Transverse colon (tissue), 4 donors: ENCODE results near the gene NFIA. TPM values are rescaled to one million over a fixed set of nuclear protein-coding genes. Genes with fewer than 3 reads are reported as not detected.
A peak's percentile ranks its signal among the peaks of the same experiment; 100 is the strongest.

Experiments used
- DNase-seq: peaks from one replicate; pipeline ENCODE4 v3.0.0-alpha.2; 2019
- H3K27ac ChIP-seq, 4 donors: fragments of 200-600 bp; sonication (generic); 2 replicates each; pipeline ENCODE4 v1.5.1; 2016 to 2018; ENCODE audit warnings: inconsistent platforms in 4 of 4
- H3K27me3 ChIP-seq: fragments of 200-600 bp; sonication (generic); 2 replicates; pipeline ENCODE4 v1.5.1; 2017; ENCODE audit warnings: inconsistent platforms
- H3K36me3 ChIP-seq, 4 donors: fragments of 200-600 bp; sonication (generic); 2 replicates each; pipeline ENCODE4 v1.5.1; 2017 to 2019; ENCODE audit warnings: inconsistent platforms in 4 of 4
- H3K4me1 ChIP-seq, 4 donors: fragments of 200-600 bp; sonication (generic); 2 replicates each; pipeline ENCODE4 v1.5.1; 2017 to 2020; ENCODE audit warnings: inconsistent platforms in 4 of 4
- H3K4me3 ChIP-seq, 4 donors: fragments of 200-600 bp; sonication (generic); 1 replicate in 1 of 4; 2 replicates in 3 of 4; pipeline versions ENCODE4 v1.5.1 to v1.6.1; 2017 to 2019; ENCODE audit warnings: inconsistent platforms in 4 of 4
- H3K9me3 ChIP-seq, 2 donors: fragments of 200-600 bp; sonication (generic); 2 replicates each; pipeline ENCODE4 v1.5.1; 2017 to 2019; ENCODE audit warnings: inconsistent platforms in 2 of 2
- CTCF ChIP-seq, 5 experiments: fragments of 200-600 bp in 3 of 5; fragments of 450-650 bp in 2 of 5; sonication (generic) in 3 of 5; IDR thresholded peaks; 1 replicate in 2 of 5; 2 replicates in 3 of 5; pipeline ENCODE4 v1.5.1; 2016 to 2017; ENCODE audit warnings: antibody characterized with exemption in 5 of 5, inconsistent platforms in 3 of 5, mild to moderate bottlenecking in 2 of 5, moderate library complexity in 1 of 5
- EP300 ChIP-seq: sonication (generic); formaldehyde crosslinking; IDR thresholded peaks from one replicate; pipeline ENCODE4 v1.6.1; 2017; ENCODE audit warnings: antibody characterized with exemption, low read depth
- POLR2A ChIP-seq: fragments of 450-650 bp; IDR thresholded peaks from one replicate; pipeline ENCODE4 v1.6.1; 2016; ENCODE audit warnings: antibody characterized with exemption, mild to moderate bottlenecking, moderate library complexity
- POLR2AphosphoS5 ChIP-seq, 3 donors: sonication (generic); formaldehyde crosslinking; IDR thresholded peaks; one replicate each; pipeline ENCODE4 v1.6.1; 2016; ENCODE audit warnings: antibody characterized with exemption in 3 of 3
- WGBS, 2 donors: methylation state at CpG; one replicate each; pipeline ENCODE4 v1.1.5; 2018; ENCODE audit warnings: low coverage in 1 of 2; 5-methylcytosine and 5-hydroxymethylcytosine counted together
- in situ Hi-C, 4 donors: fragments of 200-750 bp; cut with MboI; loops; one replicate each; pipeline versions ENCODE4 v1.15.0 to v1.15.1; 2017; ENCODE audit warnings: low sequenced_read_pairs in 3 of 4, low pct_ligation_motif_present in 1 of 4, low pct_unique_long_range_greater_than_20kb in 1 of 4
- intact Hi-C: fragments of 100-400 bp; cut with DNase I; formaldehyde crosslinking; loops from one replicate; pipeline ENCODE4 v1.15.1; 2023; ENCODE audit warnings: low total_unique reads
- total RNA-seq, 4 donors: library from RNA; depleted of rRNA; stranded (reverse); fragments of >200 nt; gene quantifications; one replicate each; pipeline ENCODE4 v1.1.0, GENCODE V29; 2016

Gene NFIA
- total RNA-seq, 4 donors from 2014 or later, result 17.3 to 37.2 (median 29.8) TPM

GRCh38 chr1:61447106-61447967 lies 365.0 kb downstream of the NFIA start:
- intact Hi-C loops, result loop anchor here (10.0 kb wide), 1 partner anchor 473 kb away; no protein-coding TSS in a partner anchor
- TF ChIP-seq EP300 (no peak), CTCF (IDR thresholded peaks at IDR 0.05) (no peak), POLR2A (no peak), POLR2AphosphoS5 (IDR thresholded peaks at IDR 0.05) (no peak)
- no peaks in the 10 kb centered on the region for H3K36me3 ChIP-seq
- H3K27ac ChIP-seq, result peak overlapping the region in 3 of 4 donors; percentile 11 to 74 (median 73)
- peaks cover 37 to 81% (median 66%) of the 10 kb centered on the region in 4 donors for H3K4me1 ChIP-seq
- H3K27me3 ChIP-seq, result no peaks in the 10 kb centered on the region
- DNase-seq, result no peak
- in situ Hi-C loops, result loop anchor here in 3 of 4 donors (10.0 to 25.0 kb wide), 2 partner anchors 393 to 410 kb away; no protein-coding TSS in a partner anchor
- no peak overlapping the region for H3K4me3 ChIP-seq
- H3K9me3 ChIP-seq, result no peaks in the 10 kb centered on the region
- 84 to 89% methylated on average over 16 to 19 of the region's 19 CpGs for WGBS, 2 donors

DNA sequence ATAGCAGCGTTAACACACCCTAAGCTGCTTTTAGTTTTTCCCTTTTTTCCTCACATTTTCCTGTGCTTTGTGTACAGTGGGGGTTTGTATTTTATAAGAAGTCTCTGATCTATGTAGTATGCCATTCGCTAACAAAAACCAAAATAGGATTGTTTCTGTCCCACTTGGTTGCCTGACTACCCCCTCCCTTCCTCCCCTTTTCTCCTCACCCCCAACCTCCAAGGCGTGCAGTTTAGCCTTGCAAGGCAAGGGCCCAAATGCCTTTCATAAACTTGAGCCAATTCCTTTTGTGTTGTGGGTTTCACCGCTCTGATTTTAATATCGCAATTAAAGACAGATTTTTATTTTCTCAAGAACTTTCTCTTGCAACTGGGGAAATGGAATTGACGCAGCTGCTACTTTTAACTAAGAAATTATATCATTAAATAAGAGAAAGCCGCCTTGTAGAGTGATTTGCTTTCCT lies 365.6 kb downstream of the NFIA start:
- TF ChIP-seq POLR2A (no peak), CTCF (IDR thresholded peaks at IDR 0.05) (no peak), POLR2AphosphoS5 (IDR thresholded peaks at IDR 0.05) (no peak), EP300 (no peak)
- H3K27ac ChIP-seq, result peak overlapping the region; percentile 11 to 86 (median 60)
- intact Hi-C loops, result loop anchor here (10.0 kb wide), 1 partner anchor 473 kb away; no protein-coding TSS in a partner anchor
- in situ Hi-C loops, result loop anchor here in 3 of 4 donors (10.0 to 25.0 kb wide), 2 partner anchors 393 to 411 kb away; no protein-coding TSS in a partner anchor
- 93 to 98% methylated on average over 5 to 7 of the region's 7 CpGs for WGBS, 2 donors
- H3K4me3 ChIP-seq, result no peak overlapping the region
- peaks cover 43 to 84% (median 72%) of the 10 kb centered on the region in 4 donors for H3K4me1 ChIP-seq
- DNase-seq, result no peak
- no peaks in the 10 kb centered on the region for H3K27me3 ChIP-seq
- no peaks in the 10 kb centered on the region for H3K9me3 ChIP-seq
- H3K36me3 ChIP-seq, result no peaks in the 10 kb centered on the region

- intact Hi-C loops, result loop anchor here (10.0 kb wide), 1 partner anchor 474 kb away; no protein-coding TSS in a partner anchor
- Histone ChIP-seq H3K36me3 (no peaks in the 10 kb centered on the region), H3K4me3 (no peak overlapping the region), H3K9me3 (no peaks in the 10 kb centered on the region), H3K27ac (peak overlapping the region; percentile 79 to 86 (median 82)), H3K4me1 (peaks cover 41 to 87% (median 72%) of the 10 kb centered on the region in 4 donors), H3K27me3 (no peaks in the 10 kb centered on the region)
- in situ Hi-C loops, result loop anchor here in 3 of 4 donors (10.0 to 25.0 kb wide), 2 partner anchors 394 to 412 kb away; no protein-coding TSS in a partner anchor
- WGBS, 2 donors, result 67 to 76% methylated on average over 1 to 9 of the region's 9 CpGs
- no peak for TF ChIP-seq EP300
- TF ChIP-seq POLR2AphosphoS5 (IDR thresholded peaks at IDR 0.05), result peak in 2 of 3 donors; percentile 37 to 71
- TF ChIP-seq CTCF (IDR thresholded peaks at IDR 0.05), result no peak
- peak; percentile 37 for DNase-seq
These were observed 366.6 kb downstream of the NFIA start for GRCh38 chr1:61448914-61449313.

GRCh38 chr1:61449410-61449809 lies 367.0 kb downstream of the NFIA start:
- H3K9me3 ChIP-seq, result no peaks in the 10 kb centered on the region
- TF ChIP-seq POLR2A, result no peak
- no peak for TF ChIP-seq POLR2AphosphoS5 (IDR thresholded peaks at IDR 0.05)
- no peak for TF ChIP-seq EP300
- TF ChIP-seq CTCF (IDR thresholded peaks at IDR 0.05), result no peak
- H3K4me3 ChIP-seq, result no peak overlapping the region
- no peaks in the 10 kb centered on the region for H3K27me3 ChIP-seq
- no peak for DNase-seq
- H3K36me3 ChIP-seq, result no peaks in the 10 kb centered on the region
- intact Hi-C loops (loop anchor here (10.0 kb wide), 1 partner anchor 475 kb away; no protein-coding TSS in a partner anchor), in situ Hi-C loops (loop anchor here in 3 of 4 donors (10.0 to 25.0 kb wide), 2 partner anchors 395 to 412 kb away; no protein-coding TSS in a partner anchor)
- H3K4me1 ChIP-seq, result peaks cover 38 to 85% (median 68%) of the 10 kb centered on the region in 4 donors
- peak overlapping the region; percentile 79 to 86 (median 82) for H3K27ac ChIP-seq
- WGBS, 2 donors, result 43 to 54% methylated on average over 1 to 5 of the region's 5 CpGs
